ENCODE measurements around the gene ATRNL1.
"Not testable (repeated sequence)": the region's sequence is repeated elsewhere in the genome, so short reads cannot be mapped to it uniquely, and the experiment has no call there.

ATRNL1 gene

GRCh38 chr10:115427611-115428010, 334.4 kb downstream of the ATRNL1 start:
- no peak for DNase-seq

- peak; percentile 15 for DNase-seq
These were observed 339.1 kb downstream of the ATRNL1 start for GRCh38 chr10:115432188-115432819.

GRCh38 chr10:115436999-115437398, 343.8 kb downstream of the ATRNL1 start:
- DNase-seq = no peak

GRCh38 chr10:115441907-115442545, 348.9 kb downstream of the ATRNL1 start:
- no peak for DNase-seq

GRCh38 chr10:115456812-115457211, 363.6 kb downstream of the ATRNL1 start:
- DNase-seq = no peak

- DNase-seq = no peak
These were observed 390.1 kb downstream of the ATRNL1 start for GRCh38 chr10:115483294-115483693.

GRCh38 chr10:115491526-115492140, 398.5 kb downstream of the ATRNL1 start:
- no peak for DNase-seq

GRCh38 chr10:115503546-115503945, 410.4 kb downstream of the ATRNL1 start:
- DNase-seq = no peak

GRCh38 chr10:115514895-115515294, 421.7 kb downstream of the ATRNL1 start:
- DNase-seq = no peak

- DNase-seq = peak; percentile 18
These were observed 432.0 kb downstream of the ATRNL1 start for GRCh38 chr10:115525141-115525540.

- not testable (repeated sequence) for DNase-seq
These were observed 434.5 kb downstream of the ATRNL1 start for GRCh38 chr10:115527682-115528081.

- DNase-seq = not testable (repeated sequence)
These were observed 443.2 kb downstream of the ATRNL1 start for GRCh38 chr10:115536401-115536800.

GRCh38 chr10:115539142-115539762, 446.1 kb downstream of the ATRNL1 start:
- no peak for DNase-seq

GRCh38 chr10:115555887-115556402, 462.8 kb downstream of the ATRNL1 start:
- DNase-seq = no peak

- no peak for DNase-seq
These were observed 465.1 kb downstream of the ATRNL1 start for GRCh38 chr10:115558252-115558651.

GRCh38 chr10:115566867-115567266, 473.7 kb downstream of the ATRNL1 start:
- peak; percentile 52 for DNase-seq

- DNase-seq = peak; percentile 0
These were observed 479.7 kb downstream of the ATRNL1 start for GRCh38 chr10:115572740-115573455.

- DNase-seq = no peak
These were observed 487.1 kb downstream of the ATRNL1 start for GRCh38 chr10:115580239-115580638.

GRCh38 chr10:115593060-115593459, 499.9 kb downstream of the ATRNL1 start:
- no peak for DNase-seq

- no peak for DNase-seq
These were observed 511.5 kb downstream of the ATRNL1 start for GRCh38 chr10:115604627-115605026.

GRCh38 chr10:115606086-115606485, 512.9 kb downstream of the ATRNL1 start:
- DNase-seq = no peak

GRCh38 chr10:115606741-115607140, 513.6 kb downstream of the ATRNL1 start:
- no peak for DNase-seq

- no peak for DNase-seq
These were observed 531.3 kb downstream of the ATRNL1 start for GRCh38 chr10:115624448-115624847.
